ENCODE results near the gene LRRC71. TPM values are rescaled to one million over a fixed set of nuclear protein-coding genes. Genes with fewer than 3 reads are reported as not detected.
A peak's percentile ranks its signal among the peaks of the same experiment; 100 is the strongest.

Gene LRRC71
- total RNA-seq, 4 donors from 2014 or later: not detected

DNA sequence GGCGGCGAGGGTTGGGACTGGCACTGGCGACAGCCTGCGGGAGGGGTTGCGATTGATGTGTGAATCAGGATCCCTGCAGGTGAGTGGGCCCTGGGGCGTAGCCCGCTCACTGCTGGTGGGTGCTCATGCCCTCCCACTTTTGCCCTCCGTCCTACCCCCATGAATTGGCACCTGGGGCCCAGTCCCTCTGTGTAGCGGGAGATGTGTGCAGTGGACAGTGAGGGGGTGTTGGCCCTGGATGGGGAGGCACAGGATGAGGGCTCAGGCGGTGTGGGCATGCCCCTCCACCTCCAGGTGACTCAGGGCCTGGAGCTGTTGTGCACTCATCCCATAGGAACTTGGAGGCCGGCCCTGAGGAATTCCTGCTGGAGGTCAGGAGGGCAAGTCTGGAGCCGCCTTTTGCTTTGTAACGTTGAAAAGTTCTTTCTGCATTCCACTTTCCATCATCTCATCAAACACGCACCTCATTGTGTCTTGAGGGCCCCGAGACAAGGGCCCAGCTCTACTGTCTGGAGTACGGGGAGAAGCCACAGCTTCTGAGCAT is 23.9 kb upstream of the LRRC71 start:
- Histone ChIP-seq H3K27ac (peak overlapping the region in 2 of 4 donors; percentile 43 to 59), H3K27me3 (peaks cover 0 to 13% of the 10 kb centered on the region in 2 donors), H3K4me1 (peaks cover 0 to 28% (median 4%) of the 10 kb centered on the region in 4 donors), H3K9me3 (no peaks in the 10 kb centered on the region), H3K4me3 (no peak overlapping the region), H3K36me3 (no peaks in the 10 kb centered on the region)
- DNase-seq: no peak
- no peak for TF ChIP-seq POLR2A (IDR thresholded peaks at IDR 0.05)
- TF ChIP-seq, protein P1, sequence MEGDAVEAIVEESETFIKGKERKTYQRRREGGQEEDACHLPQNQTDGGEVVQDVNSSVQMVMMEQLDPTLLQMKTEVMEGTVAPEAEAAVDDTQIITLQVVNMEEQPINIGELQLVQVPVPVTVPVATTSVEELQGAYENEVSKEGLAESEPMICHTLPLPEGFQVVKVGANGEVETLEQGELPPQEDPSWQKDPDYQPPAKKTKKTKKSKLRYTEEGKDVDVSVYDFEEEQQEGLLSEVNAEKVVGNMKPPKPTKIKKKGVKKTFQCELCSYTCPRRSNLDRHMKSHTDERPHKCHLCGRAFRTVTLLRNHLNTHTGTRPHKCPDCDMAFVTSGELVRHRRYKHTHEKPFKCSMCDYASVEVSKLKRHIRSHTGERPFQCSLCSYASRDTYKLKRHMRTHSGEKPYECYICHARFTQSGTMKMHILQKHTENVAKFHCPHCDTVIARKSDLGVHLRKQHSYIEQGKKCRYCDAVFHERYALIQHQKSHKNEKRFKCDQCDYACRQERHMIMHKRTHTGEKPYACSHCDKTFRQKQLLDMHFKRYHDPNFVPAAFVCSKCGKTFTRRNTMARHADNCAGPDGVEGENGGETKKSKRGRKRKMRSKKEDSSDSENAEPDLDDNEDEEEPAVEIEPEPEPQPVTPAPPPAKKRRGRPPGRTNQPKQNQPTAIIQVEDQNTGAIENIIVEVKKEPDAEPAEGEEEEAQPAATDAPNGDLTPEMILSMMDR (IDR thresholded peaks at IDR 0.05): no peak

DNA sequence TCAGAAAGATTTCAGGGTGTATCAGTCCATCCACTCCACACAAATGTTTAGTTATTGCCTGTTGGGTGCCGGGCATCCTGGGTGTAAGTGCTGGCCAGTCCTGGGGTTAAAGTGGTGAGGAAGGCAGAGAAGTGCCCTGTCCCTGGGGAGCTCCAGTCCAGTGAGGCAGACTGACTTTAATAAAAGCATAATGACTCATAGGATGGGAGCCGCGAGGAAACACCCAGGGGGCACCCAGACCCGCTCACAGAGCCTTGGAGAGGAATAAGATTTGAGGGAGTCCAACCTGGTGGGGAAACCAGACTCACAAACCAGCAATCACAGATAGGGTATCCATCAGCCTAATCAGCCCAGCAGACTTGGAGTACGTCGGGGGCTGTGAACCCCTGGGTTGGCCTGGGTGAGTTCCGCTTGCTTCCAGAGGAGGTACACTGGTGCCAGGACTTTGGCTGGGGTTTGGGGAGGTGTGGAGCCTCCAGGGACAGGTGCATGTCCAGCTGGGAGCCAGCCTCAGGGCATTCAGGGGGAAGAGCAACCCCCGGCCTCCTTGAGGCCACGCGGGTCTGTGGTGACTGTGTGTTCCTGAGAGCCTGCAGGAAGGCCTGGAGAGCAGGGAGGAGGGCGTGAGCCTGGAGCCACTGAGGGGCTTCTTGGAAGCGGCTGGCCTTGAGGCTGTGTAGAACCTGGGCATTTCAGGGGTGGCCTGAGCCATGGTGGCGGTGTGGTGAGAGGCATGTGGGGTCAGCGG is 23.2 kb upstream of the LRRC71 start:
- no peak overlapping the region for H3K4me3 ChIP-seq
- H3K27me3 ChIP-seq: peaks cover 0 to 13% of the 10 kb centered on the region in 2 donors
- H3K4me1 ChIP-seq: peaks cover 0 to 28% (median 4%) of the 10 kb centered on the region in 4 donors
- no peak for DNase-seq
- no peaks in the 10 kb centered on the region for H3K9me3 ChIP-seq
- no peaks in the 10 kb centered on the region for H3K36me3 ChIP-seq
- peak overlapping the region in 2 of 4 donors; percentile 59 to 65 for H3K27ac ChIP-seq
- TF ChIP-seq, protein P1 (IDR thresholded peaks at IDR 0.05): no peak
- TF ChIP-seq POLR2A (IDR thresholded peaks at IDR 0.05): no peak

DNA sequence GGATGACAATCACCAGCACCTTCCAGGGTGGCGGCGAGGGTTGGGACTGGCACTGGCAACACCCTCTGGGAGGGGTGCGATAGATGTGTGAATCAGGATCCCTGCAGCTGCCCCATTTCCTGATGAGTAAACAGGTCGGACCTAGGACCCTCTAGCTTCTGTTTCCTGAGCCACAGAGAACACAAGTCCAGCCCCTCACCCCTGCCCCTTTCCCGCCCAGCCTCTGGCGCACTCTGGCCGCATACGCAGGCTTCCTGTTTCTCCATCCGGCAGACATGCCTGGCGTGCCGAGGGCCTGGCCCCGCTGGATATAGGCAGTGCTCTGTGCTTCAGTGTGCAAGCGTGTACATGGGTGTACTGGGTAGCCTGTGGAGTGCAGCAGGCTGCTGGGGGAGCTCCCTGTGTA is 22.3 kb upstream of the LRRC71 start:
- H3K9me3 ChIP-seq: no peaks in the 10 kb centered on the region
- peak overlapping the region in 2 of 4 donors; percentile 59 to 65 for H3K27ac ChIP-seq
- no peak overlapping the region for H3K4me3 ChIP-seq
- peaks cover 0 to 11% of the 10 kb centered on the region in 2 donors for H3K27me3 ChIP-seq
- no peak for DNase-seq
- TF ChIP-seq POLR2A (IDR thresholded peaks at IDR 0.05): no peak
- H3K36me3 ChIP-seq: no peaks in the 10 kb centered on the region
- H3K4me1 ChIP-seq: peaks cover 0 to 21% (median 4%) of the 10 kb centered on the region in 4 donors

DNA sequence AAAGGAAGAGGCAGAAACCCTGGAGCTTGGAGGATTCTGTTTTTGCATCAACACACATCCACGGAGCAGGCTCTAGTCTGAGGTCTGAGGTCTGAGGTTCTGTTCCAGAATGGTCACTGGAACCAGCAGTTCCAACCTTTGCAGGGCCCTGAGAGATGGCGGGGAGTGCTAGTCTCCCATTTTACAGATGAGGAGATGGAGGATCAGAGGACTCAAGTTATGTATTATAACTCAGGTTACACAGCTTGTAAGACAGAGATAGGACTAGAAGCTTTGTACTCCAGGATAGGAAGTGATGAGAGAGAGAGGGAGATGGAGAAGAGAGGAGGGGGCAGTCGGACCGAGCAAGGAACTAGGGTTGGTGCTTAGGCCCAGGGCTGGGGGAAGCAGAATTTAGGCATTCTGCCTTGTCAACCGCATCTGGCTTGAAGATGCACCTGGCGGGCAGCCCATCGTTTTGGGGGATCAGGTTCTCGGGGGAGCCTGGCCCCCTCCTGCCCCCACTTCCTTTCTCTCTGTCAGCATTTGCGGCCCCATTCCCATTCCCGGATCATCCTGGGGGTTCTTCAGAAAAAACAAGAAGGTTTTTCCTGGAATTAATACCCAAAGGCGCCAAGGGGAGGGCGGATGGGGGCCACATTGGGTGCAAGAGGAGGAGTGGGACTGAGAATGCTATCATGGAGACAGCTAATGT is 21.3 kb upstream of the LRRC71 start:
- Histone ChIP-seq H3K27ac (no peak overlapping the region), H3K4me3 (no peak overlapping the region), H3K27me3 (peaks cover 0 to 1% of the 10 kb centered on the region in 2 donors), H3K36me3 (no peaks in the 10 kb centered on the region), H3K9me3 (no peaks in the 10 kb centered on the region), H3K4me1 (peaks cover 0 to 17% (median 0%) of the 10 kb centered on the region in 4 donors)
- TF ChIP-seq POLR2A (IDR thresholded peaks at IDR 0.05): no peak
- TF ChIP-seq, protein P1 (IDR thresholded peaks at IDR 0.05): no peak
- DNase-seq: no peak

DNA sequence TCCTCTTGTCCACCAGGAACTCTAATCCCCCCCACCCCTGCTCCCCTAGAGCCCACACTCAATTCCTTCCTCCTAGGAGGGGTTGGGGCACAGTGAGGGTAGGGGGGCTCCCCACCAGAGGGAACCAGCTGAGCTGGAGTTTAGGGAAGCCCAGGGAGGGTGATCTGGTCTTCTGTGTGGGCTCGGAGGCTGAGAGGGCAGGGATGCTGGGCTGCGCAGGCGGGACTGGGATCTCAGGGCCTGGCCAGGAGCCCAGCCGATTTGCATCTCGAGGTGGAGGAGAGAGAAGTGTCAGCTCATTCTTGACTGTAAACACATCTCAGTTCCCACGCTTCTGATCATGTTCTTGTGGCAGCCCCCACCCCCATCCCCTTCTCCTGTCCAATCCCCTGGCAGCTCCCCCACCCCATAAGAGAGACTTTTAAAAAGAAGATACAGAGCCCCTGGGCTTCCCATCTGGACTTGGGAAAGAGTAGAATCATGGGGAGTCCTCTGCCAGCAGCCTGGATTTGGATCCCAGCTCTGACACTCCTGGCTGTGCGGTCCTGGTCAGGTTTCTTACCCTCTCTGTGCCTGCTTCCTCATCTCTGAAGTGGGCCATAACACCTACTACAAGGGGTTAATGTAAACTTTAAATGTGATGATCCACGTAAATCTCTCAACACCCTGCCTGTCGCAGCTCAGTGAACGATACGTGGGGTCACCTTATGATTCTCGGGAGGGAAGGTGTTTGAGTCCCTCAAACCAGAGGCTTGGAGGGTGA is 20.3 kb upstream of the LRRC71 start:
- DNase-seq: no peak
- Histone ChIP-seq H3K4me1 (peaks cover 0 to 17% (median 0%) of the 10 kb centered on the region in 4 donors), H3K4me3 (no peak overlapping the region), H3K27ac (no peak overlapping the region), H3K9me3 (no peaks in the 10 kb centered on the region), H3K27me3 (no peaks in the 10 kb centered on the region), H3K36me3 (no peaks in the 10 kb centered on the region)
- TF ChIP-seq, protein P1 (IDR thresholded peaks at IDR 0.05): no peak
- no peak for TF ChIP-seq POLR2A (IDR thresholded peaks at IDR 0.05)

All from Peyer's patch (tissue), 4 donors.